RKO (cell line): Measurements from ENCODE around the gene SNTG2.

Experiments
- DNase-seq: peaks from one replicate; pipeline ENCODE4 v3.0.0-alpha.2; 2016; ENCODE audit warnings: low spot score

SNTG2 gene

DNA sequence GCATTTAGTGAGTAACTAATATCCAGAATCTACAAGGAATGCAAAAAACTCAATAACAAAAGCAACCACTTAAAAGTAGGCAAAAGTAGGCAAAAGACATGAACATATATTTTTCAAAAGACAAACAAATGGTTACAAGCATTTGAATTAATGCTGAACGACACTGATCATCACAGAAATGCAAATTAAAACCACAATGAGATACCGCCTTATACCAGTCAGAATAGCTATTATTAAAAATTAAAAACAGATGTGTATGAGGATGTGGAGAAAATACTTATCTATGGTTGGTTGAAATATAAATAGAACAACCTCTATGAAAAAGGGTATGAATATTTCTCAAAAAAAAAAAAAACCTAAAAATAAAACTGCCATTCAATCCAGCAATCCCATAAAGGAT is 51.7 kb downstream of the SNTG2 start:
- no peak for DNase-seq

- DNase-seq = no peak
These were observed 53.7 kb downstream of the SNTG2 start for GRCh38 chr2:1004398-1004797.

DNA sequence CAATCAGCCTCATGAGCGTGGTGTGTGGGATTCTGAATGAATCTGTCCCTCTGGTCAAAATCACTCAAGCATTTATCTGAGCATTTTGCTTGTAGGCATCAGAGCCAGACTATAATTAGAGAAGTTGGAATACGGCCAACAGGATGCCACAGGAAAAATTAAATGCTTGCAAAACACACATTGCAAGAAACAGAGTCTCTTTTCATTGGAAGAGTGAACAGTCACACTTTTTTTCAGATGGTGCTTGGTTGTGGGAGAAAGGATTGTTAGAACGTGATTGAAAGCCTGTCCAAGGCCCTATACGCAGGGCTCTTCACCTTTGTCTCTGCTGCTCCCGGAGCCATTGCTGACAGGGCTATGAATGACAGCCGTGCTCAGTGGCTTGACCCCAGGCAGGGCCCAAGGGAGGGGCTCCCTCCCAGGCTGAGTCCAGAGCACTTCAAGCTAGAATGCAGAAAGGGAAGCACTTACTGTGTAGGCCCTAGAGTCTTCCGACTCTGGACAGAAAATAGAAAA is 59.8 kb downstream of the SNTG2 start:
- no peak for DNase-seq

- no peak for DNase-seq
These were observed 60.4 kb downstream of the SNTG2 start for GRCh38 chr2:1011006-1011405.

DNA sequence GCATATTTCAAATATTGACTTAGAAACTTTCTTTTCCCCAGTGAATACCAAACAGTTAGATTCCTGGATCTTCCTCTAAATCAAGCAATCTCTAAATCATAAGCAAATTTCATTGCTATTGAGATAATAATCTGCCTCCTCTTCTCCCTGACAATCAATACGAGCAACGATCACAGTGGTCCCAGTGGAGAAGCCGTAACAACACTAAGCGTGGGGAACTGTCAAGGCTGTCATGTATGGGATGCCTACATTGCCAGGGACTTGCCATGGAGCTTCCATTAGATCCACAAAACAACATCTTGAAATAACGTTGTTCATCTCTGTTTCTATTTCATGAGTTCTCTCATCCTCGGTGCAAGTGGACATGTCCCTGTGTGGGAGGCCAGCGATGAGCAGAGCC is 61.3 kb downstream of the SNTG2 start:
- DNase-seq = no peak

DNA sequence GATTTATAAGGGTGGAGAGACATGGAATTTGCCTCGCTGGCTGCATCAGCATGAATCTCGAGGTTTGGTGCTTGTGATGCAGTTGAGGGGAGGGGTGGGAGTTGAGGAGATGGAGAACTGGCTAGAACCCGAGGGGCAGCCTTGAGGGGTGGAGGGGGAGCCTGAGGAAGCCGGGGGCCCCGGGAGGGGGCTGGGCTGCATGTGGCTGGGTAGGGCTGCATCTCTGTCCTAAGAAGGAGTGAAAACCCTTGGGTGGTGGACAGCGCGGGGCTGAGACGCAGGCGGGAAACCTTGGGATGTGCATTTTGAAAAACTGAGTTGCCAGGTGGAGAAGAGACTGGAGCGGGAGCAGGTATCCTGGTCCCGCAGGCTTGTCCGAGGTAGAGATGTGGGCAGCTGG is 64.2 kb downstream of the SNTG2 start:
- no peak for DNase-seq

DNA sequence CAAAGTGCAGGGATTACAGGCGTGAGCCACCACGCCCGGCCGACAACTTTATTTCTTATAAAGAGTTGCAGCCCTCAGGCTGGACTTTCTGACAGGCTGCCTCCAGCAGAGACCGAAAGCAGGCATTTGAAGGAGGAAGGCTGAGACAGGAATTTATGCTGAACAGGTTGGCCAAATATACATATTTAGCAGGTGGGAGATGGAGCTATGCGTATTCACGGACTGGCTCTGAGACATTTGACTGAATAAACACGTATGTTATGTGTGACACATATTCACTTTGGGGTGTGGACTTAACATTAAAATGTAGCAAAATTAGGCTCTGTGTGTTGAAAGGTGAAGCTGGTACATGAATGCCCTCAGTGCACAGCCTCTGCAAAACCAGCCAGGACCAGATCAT is 65.9 kb downstream of the SNTG2 start:
- DNase-seq = no peak

DNA sequence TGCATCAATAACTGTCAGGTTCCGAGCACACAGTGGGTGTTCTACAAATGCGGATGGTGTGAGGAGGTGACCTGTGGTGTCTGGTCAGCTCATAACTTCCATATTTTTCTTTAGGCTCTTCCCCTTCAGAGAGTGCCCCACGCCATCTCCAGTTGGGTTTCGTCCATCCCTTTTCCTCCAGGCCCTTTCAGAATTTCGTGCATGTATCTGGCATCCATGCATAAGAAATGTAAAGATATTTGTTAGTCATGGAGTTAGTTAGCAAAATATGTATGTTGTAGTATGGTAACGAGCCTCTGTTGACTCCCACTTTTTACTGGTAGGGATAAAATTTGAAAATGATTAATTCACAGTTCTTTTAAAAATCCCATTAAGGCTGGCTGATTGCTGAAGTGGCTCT is 67.2 kb downstream of the SNTG2 start:
- DNase-seq = no peak

DNA sequence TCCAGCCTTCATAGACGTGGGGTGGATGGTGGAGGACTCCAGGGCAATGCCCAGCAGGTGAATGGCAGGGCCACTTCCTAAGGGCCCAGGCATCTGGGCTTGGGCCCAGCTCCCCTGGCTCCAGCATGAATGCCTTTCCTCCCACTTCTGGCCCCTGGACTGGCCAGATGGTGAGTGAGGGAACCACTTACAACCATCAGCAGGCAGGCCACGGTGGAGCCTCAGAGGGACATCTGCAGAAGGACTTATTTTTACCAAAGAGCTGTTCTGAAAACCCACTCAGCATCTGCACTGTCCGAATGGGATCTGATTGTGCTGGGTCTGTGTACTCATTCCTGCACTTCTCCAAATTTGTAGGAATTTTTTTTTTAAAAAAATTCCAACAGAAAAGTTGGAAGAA is 69.6 kb downstream of the SNTG2 start:
- DNase-seq = no peak

DNA sequence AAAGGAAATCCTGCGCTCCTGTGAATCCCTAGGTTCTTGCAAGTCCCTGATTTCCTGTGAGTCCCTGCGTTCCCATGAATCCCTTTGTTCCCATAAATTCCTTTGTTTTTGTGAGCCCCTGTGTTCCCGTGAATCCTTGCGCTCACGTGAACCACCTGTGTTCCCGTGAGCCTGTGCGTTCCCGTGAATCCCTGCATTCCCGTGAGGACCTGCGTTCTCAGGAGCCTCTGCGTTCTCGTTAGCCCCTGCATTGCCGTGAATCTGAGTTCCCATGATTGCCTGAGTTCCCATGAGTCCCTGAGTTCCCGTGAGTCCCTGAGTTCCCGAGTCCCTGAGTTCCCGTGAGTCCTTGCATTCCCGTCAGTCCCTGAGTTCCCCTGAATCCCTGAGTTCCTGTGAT is 71.5 kb downstream of the SNTG2 start:
- no peak for DNase-seq

DNA sequence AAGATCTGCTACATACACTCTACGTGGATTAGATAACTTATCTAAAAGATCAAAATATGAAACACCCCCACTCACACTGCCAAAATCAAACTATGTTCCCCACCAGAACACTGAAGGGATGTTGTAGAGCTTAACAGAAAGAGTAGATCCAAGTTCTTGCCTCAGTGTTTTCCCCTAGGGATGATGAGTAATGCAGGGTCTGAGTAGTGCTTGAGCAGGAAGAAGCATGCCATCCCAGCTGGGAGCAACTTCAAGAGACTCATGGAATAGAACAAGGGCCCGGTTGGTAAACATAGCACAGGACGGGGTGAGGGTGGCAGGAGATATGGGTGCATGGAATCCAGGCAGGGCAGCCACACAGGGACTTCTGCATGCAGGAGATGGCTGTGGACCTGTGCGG is 74.3 kb downstream of the SNTG2 start:
- no peak for DNase-seq

GRCh38 chr2:1026141-1026540 is 75.5 kb downstream of the SNTG2 start:
- no peak for DNase-seq

- no peak for DNase-seq
These were observed 78.2 kb downstream of the SNTG2 start for GRCh38 chr2:1028831-1029230.

GRCh38 chr2:1032030-1032429 is 81.4 kb downstream of the SNTG2 start:
- DNase-seq = no peak

GRCh38 chr2:1033069-1033468 is 82.4 kb downstream of the SNTG2 start:
- no peak for DNase-seq

- DNase-seq = no peak
These were observed 86.4 kb downstream of the SNTG2 start for GRCh38 chr2:1037066-1037465.

- DNase-seq = no peak
These were observed 88.9 kb downstream of the SNTG2 start for GRCh38 chr2:1039549-1039948.

- DNase-seq = no peak
These were observed 90.6 kb downstream of the SNTG2 start for GRCh38 chr2:1041012-1041805.

GRCh38 chr2:1045109-1045508 is 94.5 kb downstream of the SNTG2 start:
- DNase-seq = no peak

GRCh38 chr2:1046067-1046466 is 95.4 kb downstream of the SNTG2 start:
- DNase-seq = no peak

DNA sequence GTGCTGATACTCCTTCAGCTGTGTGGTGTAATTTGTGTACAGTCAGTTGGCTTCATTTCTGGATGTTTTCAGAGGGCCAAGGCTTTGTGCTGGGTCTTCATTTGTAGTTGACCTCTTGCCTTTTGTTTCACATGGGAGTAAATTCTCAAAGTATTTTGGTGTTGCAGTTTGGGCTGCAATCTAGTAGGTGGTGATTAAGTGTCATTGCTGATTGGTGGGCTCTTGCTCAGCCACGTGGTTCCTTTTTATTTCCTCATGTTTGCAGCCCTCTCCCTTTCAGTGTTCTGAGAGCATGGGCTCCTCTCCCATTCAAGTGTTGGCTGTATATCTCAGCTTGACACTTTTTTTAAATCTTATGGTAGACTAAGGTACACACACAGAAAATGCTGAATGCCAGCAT is 96.8 kb downstream of the SNTG2 start:
- DNase-seq = no peak

- DNase-seq = no peak
These were observed 99.0 kb downstream of the SNTG2 start for GRCh38 chr2:1049691-1050090.

DNA sequence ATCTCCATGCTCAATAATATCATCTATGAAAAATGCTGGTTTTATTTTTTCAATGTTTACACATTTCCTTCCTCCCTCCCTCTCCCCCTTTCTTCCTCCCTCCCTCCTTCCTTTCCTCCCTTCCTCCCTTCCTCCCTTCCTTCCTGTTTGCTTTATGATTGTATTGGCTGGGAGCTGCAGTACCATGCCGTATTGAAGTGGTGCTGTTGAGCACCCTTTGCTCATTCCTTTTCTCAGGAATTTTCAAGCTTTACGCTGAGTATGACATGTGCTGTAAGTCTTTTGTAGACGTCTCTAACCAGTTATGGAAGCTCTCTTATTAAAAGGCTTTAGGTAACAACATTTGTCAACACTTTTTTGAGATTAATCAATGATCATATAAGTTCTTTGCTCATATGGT is 100.4 kb downstream of the SNTG2 start:
- DNase-seq = peak; percentile 52

- no peak for DNase-seq
These were observed 102.1 kb downstream of the SNTG2 start for GRCh38 chr2:1052771-1053191.
